MM.1S (cell line): ENCODE measurements around the gene LANCL3.

ENCODE experiments used
- DNase-seq: peaks from one replicate; pipeline ENCODE4 v3.0.0-alpha.2; 2015
- H2AFZ ChIP-seq: fragments of 300-600 bp; sonication (generic); 2 replicates; pipeline ENCODE4 v1.6.0; 2016; ENCODE audit warnings: antibody characterized with exemption, low read length
- H3F3A ChIP-seq: fragments of 300-600 bp; sonication (generic); 2 replicates; pipeline ENCODE4 v1.6.1; 2016; ENCODE audit warnings: mild to moderate bottlenecking, antibody characterized with exemption, low read length, moderate library complexity, mixed read lengths; ENCODE audit not compliant: insufficient read depth
- H3K27ac ChIP-seq: fragments of 300-600 bp; sonication (generic); 2 replicates; pipeline ENCODE4 v1.5.1; 2016; ENCODE audit warnings: mild to moderate bottlenecking, low read length
- H3K27me3 ChIP-seq: fragments of 300-600 bp; sonication (generic); replicated peaks from 2 replicates; pipeline ENCODE4 v1.6.0; 2016; ENCODE audit warnings: low read length; ENCODE audit not compliant: insufficient read depth
- H3K36me3 ChIP-seq: fragments of 300-600 bp; sonication (generic); replicated peaks from 2 replicates; pipeline ENCODE4 v1.6.1; 2016; ENCODE audit warnings: mild to moderate bottlenecking, low read length, mixed read lengths; ENCODE audit not compliant: insufficient read depth
- H3K4me1 ChIP-seq: fragments of 300-600 bp; sonication (generic); 2 replicates; pipeline ENCODE4 v1.6.1; 2016; ENCODE audit warnings: low read length, mixed read lengths
- H3K4me2 ChIP-seq: fragments of 300-600 bp; sonication (generic); 2 replicates; pipeline ENCODE4 v1.6.0; 2016; ENCODE audit warnings: low read depth, low read length
- H3K4me3 ChIP-seq: fragments of 300-600 bp; sonication (generic); 2 replicates; pipeline ENCODE4 v1.5.1; 2016; ENCODE audit warnings: low read length, mixed read lengths
- H3K79me2 ChIP-seq: fragments of 300-600 bp; sonication (generic); 2 replicates; pipeline ENCODE4 v1.6.1; 2016; ENCODE audit warnings: mixed run types, low read length, mixed read lengths
- H3K9ac ChIP-seq: fragments of 300-600 bp; sonication (generic); 2 replicates; pipeline ENCODE4 v1.6.1; 2016; ENCODE audit warnings: low read length, mixed read lengths
- H3K9me2 ChIP-seq: fragments of 300-600 bp; sonication (generic); replicated peaks from 2 replicates; pipeline ENCODE4 v1.6.1; 2016; ENCODE audit warnings: mild to moderate bottlenecking, low read length, mixed read lengths; ENCODE audit not compliant: insufficient read depth
- H3K9me3 ChIP-seq: fragments of 300-600 bp; sonication (generic); replicated peaks from 2 replicates; pipeline ENCODE4 v1.6.1; 2016; ENCODE audit warnings: mild to moderate bottlenecking, low read length, mixed read lengths; ENCODE audit not compliant: insufficient read depth
- H4K20me1 ChIP-seq: fragments of 300-600 bp; sonication (generic); 2 replicates; pipeline ENCODE4 v1.6.1; 2016; ENCODE audit warnings: mild to moderate bottlenecking, low read length, moderate library complexity, mixed read lengths; ENCODE audit not compliant: insufficient read depth
- EZH2 ChIP-seq: fragments of 300-600 bp; sonication (generic); optimal IDR thresholded peaks from 2 replicates; pipeline ENCODE3; 2017; ENCODE audit warnings: low read depth, mild to moderate bottlenecking, antibody characterized with exemption, low read length, mixed read lengths
- EZH2phosphoT487 ChIP-seq: fragments of 300-600 bp; sonication (generic); IDR thresholded peaks from 2 replicates; pipeline ENCODE4 v1.6.1; 2018; ENCODE audit warnings: antibody characterized with exemption, low read length
- TF ChIP-seq, protein P1 (sequence below): fragments of 300-600 bp; sonication (generic); IDR thresholded peaks from 2 replicates; pipeline ENCODE4 v1.5.1; 2016; ENCODE audit warnings: antibody characterized with exemption, low read length, mixed read lengths

The LANCL3 gene

DNA sequence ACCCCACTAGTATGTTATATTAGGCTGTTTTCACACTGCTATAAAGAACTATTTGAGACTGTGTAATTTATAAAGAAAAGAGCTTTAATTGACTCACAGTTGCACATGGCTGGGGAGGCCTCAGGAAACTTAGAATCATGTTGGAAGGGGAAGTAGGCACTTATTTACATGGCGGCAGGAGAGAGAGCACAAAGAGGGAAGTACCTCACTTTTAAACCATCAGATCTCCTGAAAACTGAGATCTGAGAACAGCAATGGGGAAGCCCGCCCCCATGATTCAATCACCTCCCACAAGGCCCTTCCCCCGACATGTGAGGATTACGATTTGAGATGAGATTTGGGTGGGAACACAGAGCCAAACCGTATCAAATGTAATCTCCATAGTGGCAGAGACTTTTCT is 68.7 kb downstream of the LANCL3 start:
- Histone ChIP-seq H3K4me3 (no peak overlapping the region), H3K4me2 (no peak overlapping the region), H3K79me2 (no peaks in the 10 kb centered on the region), H3K9me2 (no peaks in the 10 kb centered on the region), H3F3A (no peaks in the 10 kb centered on the region), H3K27ac (no peak overlapping the region), H3K9ac (no peak overlapping the region), H2AFZ (no peak overlapping the region), H3K36me3 (no peaks in the 10 kb centered on the region), H3K27me3 (no peaks in the 10 kb centered on the region), H3K4me1 (peaks cover 8% of the 10 kb centered on the region; the same call in 1 of the 2 replicates), H3K9me3 (no peaks in the 10 kb centered on the region), H4K20me1 (no peaks in the 10 kb centered on the region)
- TF ChIP-seq EZH2phosphoT487 (no peak), EZH2 (no peak)
- TF ChIP-seq, protein P1, sequence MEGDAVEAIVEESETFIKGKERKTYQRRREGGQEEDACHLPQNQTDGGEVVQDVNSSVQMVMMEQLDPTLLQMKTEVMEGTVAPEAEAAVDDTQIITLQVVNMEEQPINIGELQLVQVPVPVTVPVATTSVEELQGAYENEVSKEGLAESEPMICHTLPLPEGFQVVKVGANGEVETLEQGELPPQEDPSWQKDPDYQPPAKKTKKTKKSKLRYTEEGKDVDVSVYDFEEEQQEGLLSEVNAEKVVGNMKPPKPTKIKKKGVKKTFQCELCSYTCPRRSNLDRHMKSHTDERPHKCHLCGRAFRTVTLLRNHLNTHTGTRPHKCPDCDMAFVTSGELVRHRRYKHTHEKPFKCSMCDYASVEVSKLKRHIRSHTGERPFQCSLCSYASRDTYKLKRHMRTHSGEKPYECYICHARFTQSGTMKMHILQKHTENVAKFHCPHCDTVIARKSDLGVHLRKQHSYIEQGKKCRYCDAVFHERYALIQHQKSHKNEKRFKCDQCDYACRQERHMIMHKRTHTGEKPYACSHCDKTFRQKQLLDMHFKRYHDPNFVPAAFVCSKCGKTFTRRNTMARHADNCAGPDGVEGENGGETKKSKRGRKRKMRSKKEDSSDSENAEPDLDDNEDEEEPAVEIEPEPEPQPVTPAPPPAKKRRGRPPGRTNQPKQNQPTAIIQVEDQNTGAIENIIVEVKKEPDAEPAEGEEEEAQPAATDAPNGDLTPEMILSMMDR = no peak
- DNase-seq = no peak

DNA sequence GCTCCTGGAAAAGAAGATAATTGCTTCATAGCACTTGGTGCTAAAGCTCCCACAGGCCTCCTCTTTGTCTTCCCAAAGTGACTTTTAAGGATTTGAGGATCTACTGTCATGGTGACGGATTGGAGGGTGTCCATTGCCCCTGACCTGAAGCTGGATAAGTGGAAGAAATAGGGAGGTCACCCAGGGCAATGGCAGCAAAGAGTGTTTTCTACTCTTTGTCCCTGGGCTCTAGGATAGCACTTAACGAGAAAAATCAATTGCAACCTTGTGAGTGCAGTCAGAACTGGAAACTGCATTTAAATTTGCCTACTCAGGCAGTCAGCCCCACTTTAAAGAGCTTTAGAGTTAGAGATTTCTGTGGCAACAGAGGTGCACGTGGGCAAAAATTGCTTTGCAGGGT is 70.4 kb downstream of the LANCL3 start:
- no peaks in the 10 kb centered on the region for H4K20me1 ChIP-seq
- H3K36me3 ChIP-seq = no peaks in the 10 kb centered on the region
- H2AFZ ChIP-seq = no peak overlapping the region
- H3F3A ChIP-seq = no peaks in the 10 kb centered on the region
- H3K4me2 ChIP-seq = no peak overlapping the region
- no peaks in the 10 kb centered on the region for H3K9me2 ChIP-seq
- H3K9me3 ChIP-seq = no peaks in the 10 kb centered on the region
- H3K27ac ChIP-seq = no peak overlapping the region
- no peak overlapping the region for H3K4me3 ChIP-seq
- DNase-seq = no peak
- no peaks in the 10 kb centered on the region for H3K79me2 ChIP-seq
- no peaks in the 10 kb centered on the region for H3K27me3 ChIP-seq
- TF ChIP-seq EZH2 = no peak
- TF ChIP-seq, protein P1 = no peak
- no peak for TF ChIP-seq EZH2phosphoT487
- no peak overlapping the region for H3K9ac ChIP-seq
- H3K4me1 ChIP-seq = peaks cover 8% of the 10 kb centered on the region; the same call in 1 of the 2 replicates

- no peaks in the 10 kb centered on the region for H3K27me3 ChIP-seq
- DNase-seq = no peak
- H3F3A ChIP-seq = no peaks in the 10 kb centered on the region
- H3K4me3 ChIP-seq = no peak overlapping the region
- no peaks in the 10 kb centered on the region for H3K79me2 ChIP-seq
- no peak for TF ChIP-seq EZH2
- no peak for TF ChIP-seq EZH2phosphoT487
- TF ChIP-seq, protein P1 = no peak
- H4K20me1 ChIP-seq = no peaks in the 10 kb centered on the region
- no peak overlapping the region for H3K9ac ChIP-seq
- H3K9me2 ChIP-seq = no peaks in the 10 kb centered on the region
- H3K4me1 ChIP-seq = no peaks in the 10 kb centered on the region
- no peak overlapping the region for H2AFZ ChIP-seq
- no peaks in the 10 kb centered on the region for H3K36me3 ChIP-seq
- no peaks in the 10 kb centered on the region for H3K9me3 ChIP-seq
- no peak overlapping the region for H3K4me2 ChIP-seq
- no peak overlapping the region for H3K27ac ChIP-seq
Observed at GRCh38 chrX:37644381-37645305, 73.2 kb downstream of the LANCL3 start.
